ENCODE data around the gene RERE. TPM values are rescaled to one million over a fixed set of nuclear protein-coding genes. Genes with fewer than 3 reads are reported as not detected.
A peak's percentile ranks its signal among the peaks of the same experiment; 100 is the strongest.

RERE gene
- total and polyA plus RNA-seq, 2 experiments from 2014 or later: 148 to 170 TPM

DNA sequence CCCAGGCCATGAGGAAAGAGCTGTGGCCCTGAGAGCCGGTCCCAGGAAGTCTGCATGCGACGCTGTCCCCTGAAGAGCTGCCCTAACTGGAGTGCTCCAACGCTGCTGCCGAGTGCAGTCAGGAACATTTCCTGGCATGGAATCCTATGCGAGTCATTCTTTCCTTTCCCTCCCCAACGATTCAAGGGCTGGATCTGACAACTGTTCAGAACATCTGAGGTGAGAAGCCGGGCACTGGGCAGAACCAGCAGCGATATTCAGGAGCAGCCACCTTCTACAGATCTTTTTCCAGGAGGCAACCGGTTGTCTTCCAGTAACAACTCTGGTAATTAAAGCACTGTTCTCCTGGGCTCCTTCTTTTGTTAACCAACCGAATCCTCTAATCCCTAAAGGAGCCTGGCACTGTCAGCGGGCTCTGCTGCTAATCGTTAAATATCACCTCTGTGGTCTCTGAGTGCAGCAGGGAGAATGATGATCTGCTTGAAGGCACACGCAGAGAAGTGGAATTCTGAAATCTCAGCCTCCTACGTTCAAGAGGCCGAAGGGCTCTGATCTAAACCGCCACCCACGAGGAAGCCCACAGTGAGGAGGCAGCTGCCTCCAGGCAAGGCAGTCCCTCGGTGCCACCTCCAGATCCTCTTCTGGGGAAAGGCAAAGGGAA, 443.7 kb downstream of the RERE start (continued):
- TF ChIP-seq, protein P1, sequence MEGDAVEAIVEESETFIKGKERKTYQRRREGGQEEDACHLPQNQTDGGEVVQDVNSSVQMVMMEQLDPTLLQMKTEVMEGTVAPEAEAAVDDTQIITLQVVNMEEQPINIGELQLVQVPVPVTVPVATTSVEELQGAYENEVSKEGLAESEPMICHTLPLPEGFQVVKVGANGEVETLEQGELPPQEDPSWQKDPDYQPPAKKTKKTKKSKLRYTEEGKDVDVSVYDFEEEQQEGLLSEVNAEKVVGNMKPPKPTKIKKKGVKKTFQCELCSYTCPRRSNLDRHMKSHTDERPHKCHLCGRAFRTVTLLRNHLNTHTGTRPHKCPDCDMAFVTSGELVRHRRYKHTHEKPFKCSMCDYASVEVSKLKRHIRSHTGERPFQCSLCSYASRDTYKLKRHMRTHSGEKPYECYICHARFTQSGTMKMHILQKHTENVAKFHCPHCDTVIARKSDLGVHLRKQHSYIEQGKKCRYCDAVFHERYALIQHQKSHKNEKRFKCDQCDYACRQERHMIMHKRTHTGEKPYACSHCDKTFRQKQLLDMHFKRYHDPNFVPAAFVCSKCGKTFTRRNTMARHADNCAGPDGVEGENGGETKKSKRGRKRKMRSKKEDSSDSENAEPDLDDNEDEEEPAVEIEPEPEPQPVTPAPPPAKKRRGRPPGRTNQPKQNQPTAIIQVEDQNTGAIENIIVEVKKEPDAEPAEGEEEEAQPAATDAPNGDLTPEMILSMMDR (conservative IDR thresholded peaks at IDR 0.05; ENCODE audit: low read depth in 2 of 2): no peak
- TF ChIP-seq, protein P2, sequence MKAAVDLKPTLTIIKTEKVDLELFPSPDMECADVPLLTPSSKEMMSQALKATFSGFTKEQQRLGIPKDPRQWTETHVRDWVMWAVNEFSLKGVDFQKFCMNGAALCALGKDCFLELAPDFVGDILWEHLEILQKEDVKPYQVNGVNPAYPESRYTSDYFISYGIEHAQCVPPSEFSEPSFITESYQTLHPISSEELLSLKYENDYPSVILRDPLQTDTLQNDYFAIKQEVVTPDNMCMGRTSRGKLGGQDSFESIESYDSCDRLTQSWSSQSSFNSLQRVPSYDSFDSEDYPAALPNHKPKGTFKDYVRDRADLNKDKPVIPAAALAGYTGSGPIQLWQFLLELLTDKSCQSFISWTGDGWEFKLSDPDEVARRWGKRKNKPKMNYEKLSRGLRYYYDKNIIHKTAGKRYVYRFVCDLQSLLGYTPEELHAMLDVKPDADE (IDR thresholded peaks at IDR 0.05): no peak
- TF ChIP-seq ZNF114 (CRISPR knock-in tag; IDR thresholded peaks at IDR 0.05): no peak

- H4K20me1 ChIP-seq (replicated peaks; ENCODE audit: insufficient read depth): peaks cover 30% of the 10 kb centered on the region
- H3K9me2 ChIP-seq (ENCODE audit: insufficient read depth): no peaks in the 10 kb centered on the region
- H3K27me3 ChIP-seq (ENCODE audit: insufficient read depth): no peaks in the 10 kb centered on the region
- H3K36me3 Mint-ChIP-seq (ENCODE audit: low read depth): peaks cover 4% of the 10 kb centered on the region; the same call in 2 of the 3 replicates
- peak overlapping the region; percentile 56; the same call in 1 of the 2 replicates for H3K4me2 ChIP-seq
- H3K27ac Mint-ChIP-seq: peak overlapping the region; percentile 70
- DNase-seq (ENCODE audit: low spot score) (no peak), ATAC-seq (no peak)
- peaks cover 13% of the 10 kb centered on the region; the same call in 1 of the 2 replicates for H3F3A ChIP-seq (replicated peaks; ENCODE audit: low read depth)
- H3K4me3 ChIP-seq: no peak overlapping the region
- no peaks in the 10 kb centered on the region for H3K9me3 Mint-ChIP-seq
- peaks cover 61% of the 10 kb centered on the region for H3K4me1 Mint-ChIP-seq
- H3K79me2 ChIP-seq (replicated peaks; ENCODE audit: insufficient read depth): peaks cover 87% of the 10 kb centered on the region
- H3K27ac ChIP-seq (ENCODE audit: low read depth): peak overlapping the region; percentile 86
- peaks cover 15% of the 10 kb centered on the region for H3K27me3 Mint-ChIP-seq (ENCODE audit: insufficient read depth, low read depth, poor library complexity)
- no peak overlapping the region; the same call in 2 of the 3 replicates for H3K4me3 Mint-ChIP-seq
- peaks cover 56% of the 10 kb centered on the region for H3K4me1 ChIP-seq (ENCODE audit: insufficient read depth)
- no peak overlapping the region for H2AFZ ChIP-seq
- H3K36me3 ChIP-seq (ENCODE audit: insufficient read depth): no peaks in the 10 kb centered on the region
- TF ChIP-seq STAT1 (IDR thresholded peaks at IDR 0.05; ENCODE audit: unreplicated experiment) (no peak), EZH2phosphoT487 (IDR thresholded peaks at IDR 0.05; ENCODE audit: unreplicated experiment) (no peak), ZNF114 (CRISPR knock-in tag; IDR thresholded peaks at IDR 0.05) (no peak), NANOG (IDR thresholded peaks at IDR 0.05; ENCODE audit: borderline replicate concordance) (no peak), POLR2AphosphoS5 (IDR thresholded peaks at IDR 0.05; ENCODE audit: low read depth) (no peak), JUNB (IDR thresholded peaks at IDR 0.05; ENCODE audit: unreplicated experiment) (no peak), EZH2 (IDR thresholded peaks at IDR 0.05; ENCODE audit: low read depth, unreplicated experiment) (no peak)
- TF ChIP-seq, protein P2 (IDR thresholded peaks at IDR 0.05): no peak
- TF ChIP-seq, protein P3, sequence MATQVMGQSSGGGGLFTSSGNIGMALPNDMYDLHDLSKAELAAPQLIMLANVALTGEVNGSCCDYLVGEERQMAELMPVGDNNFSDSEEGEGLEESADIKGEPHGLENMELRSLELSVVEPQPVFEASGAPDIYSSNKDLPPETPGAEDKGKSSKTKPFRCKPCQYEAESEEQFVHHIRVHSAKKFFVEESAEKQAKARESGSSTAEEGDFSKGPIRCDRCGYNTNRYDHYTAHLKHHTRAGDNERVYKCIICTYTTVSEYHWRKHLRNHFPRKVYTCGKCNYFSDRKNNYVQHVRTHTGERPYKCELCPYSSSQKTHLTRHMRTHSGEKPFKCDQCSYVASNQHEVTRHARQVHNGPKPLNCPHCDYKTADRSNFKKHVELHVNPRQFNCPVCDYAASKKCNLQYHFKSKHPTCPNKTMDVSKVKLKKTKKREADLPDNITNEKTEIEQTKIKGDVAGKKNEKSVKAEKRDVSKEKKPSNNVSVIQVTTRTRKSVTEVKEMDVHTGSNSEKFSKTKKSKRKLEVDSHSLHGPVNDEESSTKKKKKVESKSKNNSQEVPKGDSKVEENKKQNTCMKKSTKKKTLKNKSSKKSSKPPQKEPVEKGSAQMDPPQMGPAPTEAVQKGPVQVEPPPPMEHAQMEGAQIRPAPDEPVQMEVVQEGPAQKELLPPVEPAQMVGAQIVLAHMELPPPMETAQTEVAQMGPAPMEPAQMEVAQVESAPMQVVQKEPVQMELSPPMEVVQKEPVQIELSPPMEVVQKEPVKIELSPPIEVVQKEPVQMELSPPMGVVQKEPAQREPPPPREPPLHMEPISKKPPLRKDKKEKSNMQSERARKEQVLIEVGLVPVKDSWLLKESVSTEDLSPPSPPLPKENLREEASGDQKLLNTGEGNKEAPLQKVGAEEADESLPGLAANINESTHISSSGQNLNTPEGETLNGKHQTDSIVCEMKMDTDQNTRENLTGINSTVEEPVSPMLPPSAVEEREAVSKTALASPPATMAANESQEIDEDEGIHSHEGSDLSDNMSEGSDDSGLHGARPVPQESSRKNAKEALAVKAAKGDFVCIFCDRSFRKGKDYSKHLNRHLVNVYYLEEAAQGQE (IDR thresholded peaks at IDR 0.05; ENCODE audit: unreplicated experiment): no peak
- TF ChIP-seq, protein P1 (conservative IDR thresholded peaks at IDR 0.05; ENCODE audit: low read depth in 2 of 2): no peak
Observed at GRCh38 chr1:8373125-8373524, 444.3 kb downstream of the RERE start.
